Thymus (tissue), 11 donors: ENCODE results near the gene SCYL1. TPM values are rescaled to one million over a fixed set of nuclear protein-coding genes. Genes with fewer than 3 reads are reported as not detected.

Experiments
- DNase-seq, 9 donors: peaks; one replicate each; pipeline ENCODE4 v3.0.0-alpha.2; 2013; ENCODE audit warnings: low spot score in 9 of 9, low read depth in 6 of 9, missing footprints in 1 of 9
- H3K27ac ChIP-seq, 2 donors: one replicate each; pipeline ENCODE4 v1.5.1; 2013; ENCODE audit warnings: control low read depth in 1 of 2, low read depth in 1 of 2, low read length in 1 of 2, mild to moderate bottlenecking in 1 of 2, moderate library complexity in 1 of 2
- H3K27me3 ChIP-seq, 2 donors: one replicate each; pipeline ENCODE4 v1.5.1; 2013; ENCODE audit warnings: low read length in 1 of 2; ENCODE audit not compliant: control insufficient read depth in 2 of 2, insufficient read depth in 1 of 2
- H3K36me3 ChIP-seq, 2 donors: one replicate each; pipeline ENCODE4 v1.5.1; 2013; ENCODE audit warnings: low read length in 1 of 2, mild to moderate bottlenecking in 1 of 2, moderate library complexity in 1 of 2; ENCODE audit not compliant: control insufficient read depth in 2 of 2, insufficient read depth in 2 of 2
- H3K4me1 ChIP-seq, 2 donors: one replicate each; pipeline ENCODE4 v1.5.1; 2013; ENCODE audit warnings: low read length in 2 of 2; ENCODE audit not compliant: control insufficient read depth in 2 of 2, insufficient read depth in 2 of 2
- H3K4me3 ChIP-seq, 2 donors: one replicate each; pipeline ENCODE4 v1.5.1; 2013; ENCODE audit warnings: low read length in 2 of 2, control low read depth in 1 of 2, mild to moderate bottlenecking in 1 of 2
- H3K9me3 ChIP-seq, 2 donors: one replicate each; pipeline ENCODE4 v1.5.1; 2013; ENCODE audit warnings: low read length in 1 of 2, mild to moderate bottlenecking in 1 of 2; ENCODE audit not compliant: control insufficient read depth in 2 of 2, insufficient read depth in 1 of 2
- WGBS: extraction: QIAGEN DNeasy Blood & Tissue Kit; methylation state at CpG from one replicate; pipeline ENCODE4 v1.1.7; 2013; 5-methylcytosine and 5-hydroxymethylcytosine counted together
- polyA plus RNA-seq: library from polyadenylated mRNA; stranded (reverse); fragments of 200-250 nt; gene quantifications from one replicate; pipeline ENCODE4 v1.2.3, GENCODE V29; 2013
- total RNA-seq: library from RNA; stranded (reverse); fragments of 120-200 nt; gene quantifications from one replicate; pipeline ENCODE4 v1.2.4, GENCODE V29; 2013
- donor health status: healthy.

Gene SCYL1
- total and polyA plus RNA-seq, 2 donors: 41.0 to 68.1 TPM

- DNase-seq: no peak
- 10% methylated on average over 28 of the region's 28 CpGs for WGBS
- Histone ChIP-seq H3K27me3 (no peaks in the 10 kb centered on the region), H3K4me3 (peak overlapping the region; percentile 80 to 84), H3K27ac (peak overlapping the region; percentile 93 to 98), H3K9me3 (no peaks in the 10 kb centered on the region), H3K36me3 (peaks cover 4 to 14% of the 10 kb centered on the region in 2 donors), H3K4me1 (peaks cover 34 to 70% of the 10 kb centered on the region in 2 donors)
Observed at GRCh38 chr11:65569164-65569972, 44.5 kb downstream of the SCYL1 start.

- H3K27me3 ChIP-seq: no peaks in the 10 kb centered on the region
- peaks cover 4 to 14% of the 10 kb centered on the region in 2 donors for H3K36me3 ChIP-seq
- H3K27ac ChIP-seq: peak within 1 kb of the TSS; percentile 93 to 98
- DNase-seq: peak; percentile 91 to 98 (median 95)
- peak within 1 kb of the TSS; percentile 80 to 84 for H3K4me3 ChIP-seq
- under 1% methylated on average over 89 of the region's 89 CpGs for WGBS
- H3K4me1 ChIP-seq: peaks cover 37 to 69% of the 10 kb centered on the region in 2 donors
- H3K9me3 ChIP-seq: no peaks in the 10 kb centered on the region
Observed at GRCh38 chr11:65569973-65570918, 45.4 kb downstream of the SCYL1 start, which contains the start of gene ZNRD2. ZNRD2 (plus strand) TSS chr11:65570477; CDS start chr11:65570492, 15 bp downstream.

- Histone ChIP-seq H3K27ac (peak overlapping the region; percentile 47 to 82), H3K36me3 (peaks cover 4 to 14% of the 10 kb centered on the region in 2 donors), H3K27me3 (no peaks in the 10 kb centered on the region), H3K4me3 (peak overlapping the region; percentile 80 to 84), H3K4me1 (peaks cover 34 to 65% of the 10 kb centered on the region in 2 donors), H3K9me3 (no peaks in the 10 kb centered on the region)
- DNase-seq: no peak
- 91% methylated on average over 9 of the region's 9 CpGs for WGBS
Observed at GRCh38 chr11:65571420-65571819, 46.5 kb downstream of the SCYL1 start.

GRCh38 chr11:65571940-65572339 is 47.1 kb downstream of the SCYL1 start:
- Histone ChIP-seq H3K36me3 (peaks cover 4 to 12% of the 10 kb centered on the region in 2 donors), H3K9me3 (no peaks in the 10 kb centered on the region), H3K27me3 (no peaks in the 10 kb centered on the region), H3K4me1 (peaks cover 39 to 67% of the 10 kb centered on the region in 2 donors), H3K27ac (peak overlapping the region; percentile 47 to 82), H3K4me3 (peak overlapping the region; percentile 80 to 84)
- whole genome bisulfite sequencing: 14% methylated on average over 11 of the region's 11 CpGs
- no peak for DNase-seq

GRCh38 chr11:65572356-65573051 is 47.6 kb downstream of the SCYL1 start, which contains the start of gene FAM89B:
FAM89B (plus strand) TSS chr11:65572538; CDS start chr11:65572670, 132 bp downstream.
- WGBS: under 1% methylated on average over 86 of the region's 86 CpGs
- peaks cover 43 to 73% of the 10 kb centered on the region in 2 donors for H3K4me1 ChIP-seq
- peak in 7 of 9 donors; percentile 79 to 95 (median 90) for DNase-seq
- H3K27ac ChIP-seq: peak within 1 kb of the TSS; percentile 78 to 82
- peaks cover 4 to 12% of the 10 kb centered on the region in 2 donors for H3K36me3 ChIP-seq
- peak within 1 kb of the TSS; percentile 80 to 84 for H3K4me3 ChIP-seq
- H3K27me3 ChIP-seq: no peaks in the 10 kb centered on the region
- H3K9me3 ChIP-seq: no peaks in the 10 kb centered on the region

GRCh38 chr11:65573391-65574079 is 48.7 kb downstream of the SCYL1 start:
- Histone ChIP-seq H3K27ac (peak overlapping the region; percentile 66 to 78), H3K4me3 (peak overlapping the region; percentile 66 to 84), H3K27me3 (no peaks in the 10 kb centered on the region), H3K36me3 (peaks cover 6 to 8% of the 10 kb centered on the region in 2 donors), H3K4me1 (peaks cover 43 to 74% of the 10 kb centered on the region in 2 donors), H3K9me3 (no peaks in the 10 kb centered on the region)
- no peak for DNase-seq
- WGBS: 67% methylated on average over 22 of the region's 22 CpGs

- Histone ChIP-seq H3K27me3 (no peaks in the 10 kb centered on the region), H3K27ac (peak overlapping the region; percentile 84 to 97), H3K4me3 (peak overlapping the region; percentile 66 to 84), H3K4me1 (peaks cover 35 to 67% of the 10 kb centered on the region in 2 donors), H3K36me3 (peaks cover 7 to 11% of the 10 kb centered on the region in 2 donors), H3K9me3 (no peaks in the 10 kb centered on the region)
- WGBS: under 1% methylated on average over 67 of the region's 67 CpGs
- DNase-seq: peak in 7 of 9 donors; percentile 69 to 91 (median 79)
Observed at GRCh38 chr11:65574109-65574810, 49.4 kb downstream of the SCYL1 start.
